ENCODE measurements around the gene ARMC3. TPM values are rescaled to one million over a fixed set of nuclear protein-coding genes. Genes with fewer than 3 reads are reported as not detected.

The ARMC3 gene
- polyA plus RNA-seq, 5 donors, result 1.6 to 10.5 (median 7.7) TPM

GRCh38 chr10:22992075-22992474 is 64.2 kb downstream of the ARMC3 start:
- no peak for DNase-seq

DNA sequence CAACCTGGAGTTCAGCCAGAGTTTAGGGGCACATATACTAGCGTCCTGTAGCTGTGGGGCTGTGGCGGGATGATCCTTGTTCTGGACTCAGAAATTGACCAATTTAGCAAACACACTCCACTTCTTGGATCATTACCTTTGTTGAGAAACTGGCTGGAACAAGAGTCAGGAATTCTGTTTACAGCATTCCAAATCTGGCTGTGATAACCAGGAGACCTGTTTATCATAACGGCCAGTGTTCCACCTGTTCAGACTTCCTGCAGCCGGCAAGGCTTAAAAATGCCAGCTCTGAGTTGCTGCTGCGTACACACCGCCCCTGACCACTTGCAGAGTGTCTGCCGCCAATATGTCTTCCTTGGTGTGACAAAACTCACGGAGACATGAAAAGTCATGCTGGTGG is 64.8 kb downstream of the ARMC3 start:
- no peak for DNase-seq

DNA sequence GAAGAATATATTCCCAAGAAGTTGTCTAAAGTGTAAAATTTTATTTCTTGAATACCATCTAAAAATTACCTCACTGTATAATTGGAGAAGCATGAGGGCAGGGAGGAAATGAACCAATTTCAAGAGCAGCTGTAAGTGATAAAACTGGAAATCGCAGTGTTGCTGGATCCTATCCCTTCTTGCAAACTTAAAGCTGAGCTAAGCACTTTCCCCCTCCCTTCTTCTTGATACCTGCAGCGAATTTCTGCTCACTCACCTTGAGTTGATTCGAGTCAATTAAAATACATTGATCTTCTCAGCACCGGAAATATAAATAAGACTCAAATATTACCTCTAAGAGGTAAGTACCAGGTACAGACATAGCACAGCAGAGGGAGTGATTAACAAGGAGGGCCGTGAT is 65.5 kb downstream of the ARMC3 start:
- DNase-seq, result no peak

DNA sequence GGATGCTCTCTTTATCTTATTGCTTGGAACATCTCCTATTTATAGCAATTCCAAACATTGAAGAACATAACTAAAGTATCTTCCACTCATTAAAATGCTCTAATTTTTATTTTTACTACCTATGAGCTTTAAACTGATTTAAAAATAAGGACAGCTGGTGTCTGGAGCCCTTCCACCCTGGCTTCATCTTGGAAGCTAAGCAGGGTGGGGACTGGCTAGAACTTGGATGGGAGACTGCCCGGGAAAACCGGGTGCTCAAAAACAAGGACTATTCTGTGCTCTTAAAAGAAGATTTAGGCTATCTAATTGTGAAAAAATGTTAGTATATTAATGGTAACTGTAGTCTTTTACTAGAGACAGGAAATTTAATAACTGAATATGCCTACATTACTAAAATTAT is 69.2 kb downstream of the ARMC3 start:
- DNase-seq, result no peak

GRCh38 chr10:22998091-22998490 is 70.2 kb downstream of the ARMC3 start:
- DNase-seq, result no peak

- DNase-seq, result no peak
Measured at GRCh38 chr10:22999942-23000341, 72.1 kb downstream of the ARMC3 start.

DNA sequence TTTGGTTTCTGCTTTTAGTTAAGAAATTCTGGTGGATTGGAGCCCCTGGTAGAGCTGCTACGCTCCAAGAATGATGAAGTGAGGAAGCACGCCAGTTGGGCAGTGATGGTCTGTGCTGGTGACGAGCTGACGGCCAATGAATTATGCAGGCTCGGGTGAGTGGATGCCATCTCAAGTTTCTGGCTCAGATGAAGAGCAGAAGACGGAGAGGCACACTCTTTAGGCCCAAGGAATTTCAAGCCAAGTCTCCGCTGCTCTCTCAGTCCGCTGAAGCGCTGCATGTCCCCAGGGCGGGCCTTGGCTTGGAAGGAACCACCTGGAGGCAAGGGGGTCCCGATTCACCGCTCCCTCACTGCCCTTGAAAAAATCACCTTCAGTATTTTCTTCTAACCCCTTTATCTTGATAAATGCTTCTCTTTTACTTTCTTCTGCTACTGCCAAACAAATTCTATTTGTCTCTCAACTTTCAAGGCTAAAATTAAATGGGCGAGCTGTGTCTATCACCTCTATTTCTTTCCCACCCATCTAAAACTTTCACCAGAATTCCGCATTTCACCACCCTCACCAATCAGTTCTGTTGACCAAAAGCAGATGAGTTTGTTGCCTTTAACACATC is 74.2 kb downstream of the ARMC3 start:
- DNase-seq, result no peak

DNA sequence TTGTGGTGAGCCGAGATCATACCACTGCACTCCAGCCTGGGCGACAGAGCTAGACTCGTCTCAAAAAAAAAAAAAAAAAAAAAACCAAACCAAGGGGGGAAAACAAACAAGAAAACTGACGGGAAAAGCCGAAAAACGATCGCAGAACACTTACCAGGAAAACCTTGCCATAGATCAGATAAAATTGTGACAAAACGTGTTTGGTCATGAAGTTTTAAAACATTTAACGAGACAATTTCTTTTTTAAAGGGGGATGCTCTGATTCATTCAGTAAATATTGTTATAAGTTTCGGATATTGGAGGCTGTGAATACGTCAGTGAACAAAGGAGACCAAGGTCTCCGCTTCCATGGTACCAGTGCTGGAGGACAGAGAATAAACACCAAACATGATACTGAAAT is 77.3 kb downstream of the ARMC3 start:
- no peak for DNase-seq

DNA sequence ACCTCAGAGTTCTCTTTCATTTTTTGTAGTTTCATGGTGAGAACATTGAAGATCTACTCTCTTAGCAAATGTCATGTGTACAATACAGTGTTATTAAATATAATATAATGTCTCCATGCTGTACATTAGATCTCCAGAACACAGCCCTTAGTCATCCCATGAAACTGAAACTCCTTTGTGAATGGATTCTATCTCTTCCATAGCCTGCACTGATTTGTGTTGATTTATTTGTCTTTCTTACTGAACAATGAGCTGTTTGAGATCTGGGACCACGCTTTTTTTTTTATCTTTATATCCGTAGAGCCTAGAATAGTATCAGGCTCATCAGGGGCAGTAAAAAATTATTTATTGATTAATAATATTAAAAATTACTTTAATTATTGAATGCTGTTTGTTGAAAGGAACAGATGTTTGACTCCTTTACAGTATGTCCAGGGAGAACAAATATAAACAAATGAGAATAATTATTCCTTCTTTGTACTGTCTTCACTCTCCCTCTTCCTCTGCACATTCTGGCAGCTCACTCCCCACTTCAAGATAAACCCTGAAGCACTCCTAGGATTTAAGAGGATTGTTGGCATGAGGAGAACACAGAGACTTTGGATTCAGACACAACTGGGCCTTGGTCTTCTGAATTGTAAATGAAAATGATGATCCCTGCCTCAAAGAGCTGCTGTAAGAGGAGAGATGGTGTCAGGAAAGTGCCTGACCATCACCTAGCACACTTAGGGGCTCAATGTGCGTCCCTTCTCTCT is 85.9 kb downstream of the ARMC3 start:
- DNase-seq, result no peak

GRCh38 chr10:23015021-23015707 is 87.3 kb downstream of the ARMC3 start:
- DNase-seq, result no peak

- no peak for DNase-seq
Measured at GRCh38 chr10:23016636-23017035, 88.8 kb downstream of the ARMC3 start.

DNA sequence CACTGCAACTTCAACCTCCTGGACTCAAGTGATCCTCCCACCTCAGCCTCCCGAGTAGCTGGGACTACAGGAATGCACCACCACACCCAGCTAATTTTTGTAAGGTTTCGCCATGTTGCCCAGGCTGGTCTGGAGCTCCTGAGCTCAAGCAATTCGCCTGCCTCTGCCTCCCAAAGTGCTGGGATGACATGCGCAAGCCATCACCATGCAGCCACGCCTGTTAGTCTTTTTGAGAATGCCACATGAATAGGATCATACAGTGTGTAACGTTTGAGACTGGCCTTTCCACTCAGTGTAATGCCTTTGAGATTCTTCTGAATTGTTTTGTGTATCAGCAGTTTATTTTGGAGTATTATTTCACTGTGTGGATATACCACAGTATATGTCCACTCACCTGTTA is 91.8 kb downstream of the ARMC3 start:
- no peak for DNase-seq

DNA sequence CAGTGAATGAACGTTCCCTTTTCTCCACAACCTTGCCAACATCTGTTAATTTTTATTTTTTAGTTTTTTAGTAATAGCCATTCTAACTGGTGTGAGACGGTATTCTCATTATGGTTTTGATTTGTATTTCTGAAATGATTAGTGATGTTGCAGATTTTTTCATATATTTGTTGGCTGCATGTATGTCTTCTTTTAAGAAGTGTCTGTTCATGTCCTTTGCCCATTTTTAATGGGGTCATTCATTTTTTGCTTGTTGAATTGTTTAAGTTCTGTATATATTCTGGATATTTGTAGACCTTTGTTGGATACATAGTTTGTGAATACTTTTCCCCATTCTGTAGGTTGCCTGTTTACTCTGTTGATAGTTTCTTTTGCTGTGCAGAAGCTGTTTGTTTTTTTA is 93.6 kb downstream of the ARMC3 start:
- DNase-seq, result no peak

DNA sequence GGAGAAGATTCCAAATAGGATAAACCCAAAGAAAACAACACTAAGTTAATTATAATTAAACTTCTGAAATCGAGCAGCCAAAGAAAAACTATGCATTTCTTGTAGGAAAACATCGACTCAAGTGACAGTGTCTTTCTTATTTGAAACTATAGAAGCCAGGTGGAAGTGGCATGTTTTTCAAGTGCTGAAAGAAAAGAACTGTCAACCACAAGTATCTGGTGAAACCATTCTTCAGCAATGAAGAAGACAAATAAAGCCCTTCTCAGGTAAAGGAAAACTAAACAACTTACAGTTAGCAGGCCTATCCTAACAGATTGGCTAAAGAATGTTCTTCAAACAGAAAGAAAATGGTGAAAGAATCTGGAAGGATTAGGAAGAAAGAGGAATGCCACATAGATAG is 96.1 kb downstream of the ARMC3 start:
- no peak for DNase-seq

DNA sequence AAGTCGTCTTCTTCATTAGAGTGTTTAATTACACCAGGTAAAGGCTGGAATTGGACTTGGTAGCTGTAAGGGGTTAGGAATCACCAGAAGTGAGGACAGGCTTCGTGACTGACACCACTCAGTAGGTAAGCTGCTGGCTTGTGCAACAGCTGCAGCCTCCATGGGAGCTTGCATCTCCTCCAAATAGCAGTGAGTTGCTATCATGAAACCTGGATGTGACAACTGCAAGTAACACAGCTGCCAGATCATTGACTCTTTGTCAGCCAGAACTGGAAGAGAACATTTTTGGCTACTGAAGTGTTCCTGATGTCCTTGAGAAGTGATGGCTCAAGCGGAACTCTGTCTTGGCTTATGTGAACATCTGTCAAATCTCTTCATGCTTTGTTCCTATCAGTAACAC is 103.5 kb downstream of the ARMC3 start:
- DNase-seq, result no peak

DNA sequence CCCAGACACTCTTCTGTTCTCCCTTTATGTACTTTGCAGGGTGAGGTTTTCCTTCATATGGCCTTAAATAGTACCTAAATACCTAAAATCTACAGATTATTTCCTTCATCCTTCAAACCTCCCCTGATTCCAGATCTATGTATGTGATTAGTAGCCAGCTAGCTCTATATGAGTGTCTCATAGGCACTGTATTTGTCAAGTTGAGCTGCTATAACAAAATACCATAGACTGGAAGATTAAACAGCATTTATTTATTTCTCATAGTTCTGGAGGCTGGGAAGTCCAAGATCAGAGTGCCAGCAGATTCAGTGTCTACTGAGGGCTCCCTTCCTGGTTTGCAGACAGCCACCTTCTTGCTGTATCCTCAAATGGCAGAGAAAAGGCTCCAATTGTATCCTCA is 106.9 kb downstream of the ARMC3 start:
- no peak for DNase-seq

DNA sequence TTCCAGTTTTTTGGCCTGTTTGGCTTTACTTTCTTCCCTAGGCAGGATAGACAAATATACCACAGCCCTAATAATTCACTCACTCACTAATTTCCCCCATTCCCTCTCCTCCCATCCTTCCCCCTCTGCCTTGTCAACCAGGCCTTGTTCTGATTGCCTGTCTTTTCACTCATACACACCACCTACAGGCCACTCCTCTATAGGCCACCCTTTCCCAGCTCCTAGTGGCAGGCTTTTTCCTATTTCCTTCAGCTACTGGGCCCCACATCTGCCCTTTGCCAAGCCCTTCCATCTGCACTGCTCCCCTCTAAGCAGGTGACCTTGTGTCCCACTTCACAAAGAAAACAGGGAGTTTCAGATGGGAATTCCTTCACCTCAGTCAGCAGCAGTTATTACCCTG is 107.7 kb downstream of the ARMC3 start:
- no peak for DNase-seq

DNA sequence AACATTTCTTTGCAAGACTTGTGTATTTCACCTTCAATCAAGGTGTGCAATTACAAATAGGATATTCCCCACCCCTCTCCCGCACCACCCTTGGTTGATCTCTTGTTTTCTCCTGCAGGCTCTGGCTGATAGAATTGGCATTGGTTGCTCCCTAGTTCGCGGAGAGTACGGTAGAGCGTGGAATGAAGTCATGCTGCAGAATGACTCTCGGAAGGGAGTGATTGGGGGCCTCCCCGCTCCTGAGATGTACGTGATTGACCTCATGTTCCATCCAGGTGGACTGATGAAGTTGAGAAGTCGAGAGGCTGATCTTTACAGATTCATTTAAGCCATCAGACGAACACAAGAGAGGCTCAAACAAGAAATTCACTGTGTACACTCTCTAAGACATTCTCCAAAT is 109.3 kb downstream of the ARMC3 start:
- DNase-seq, result no peak

DNA sequence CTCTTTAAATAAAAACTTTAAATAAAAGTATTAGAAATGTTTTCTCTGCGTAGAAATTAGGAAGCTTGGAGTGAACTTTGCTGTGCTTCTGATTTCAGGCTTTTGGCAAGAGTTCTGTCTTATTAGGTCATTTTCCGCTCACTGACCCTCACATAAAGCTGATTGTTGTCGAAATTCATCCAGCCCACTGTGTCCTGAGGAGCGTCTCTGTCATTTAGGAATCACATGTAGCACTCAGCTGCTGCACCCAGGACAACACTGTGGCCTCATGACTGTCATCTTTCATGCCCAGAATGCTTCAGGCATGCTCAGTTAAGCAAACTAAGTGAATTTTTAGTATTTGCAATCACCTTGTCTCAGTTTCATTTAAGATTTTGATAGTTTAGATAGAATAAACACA is 109.7 kb downstream of the ARMC3 start:
- no peak for DNase-seq

GRCh38 chr10:23038172-23038571 is 110.3 kb downstream of the ARMC3 start:
- no peak for DNase-seq

DNA sequence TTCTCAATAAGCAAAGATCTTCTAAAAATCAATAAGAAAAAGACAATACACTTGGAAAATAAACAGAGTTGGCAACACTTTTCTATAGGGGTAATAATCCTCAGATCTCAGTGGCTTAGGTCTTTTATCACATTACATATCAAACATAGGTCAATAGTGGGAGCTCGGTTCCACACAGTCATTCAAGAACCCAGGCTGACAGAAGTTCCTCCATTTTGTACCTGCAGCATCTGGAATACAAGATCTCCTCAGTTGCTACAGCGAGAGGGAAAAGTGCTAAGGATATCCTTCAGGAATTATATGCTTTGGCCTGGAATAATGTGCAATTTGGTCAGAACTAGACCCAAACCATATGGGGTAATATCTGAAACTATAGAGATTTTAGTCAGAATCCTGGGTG is 112.1 kb downstream of the ARMC3 start:
- DNase-seq, result no peak

DNA sequence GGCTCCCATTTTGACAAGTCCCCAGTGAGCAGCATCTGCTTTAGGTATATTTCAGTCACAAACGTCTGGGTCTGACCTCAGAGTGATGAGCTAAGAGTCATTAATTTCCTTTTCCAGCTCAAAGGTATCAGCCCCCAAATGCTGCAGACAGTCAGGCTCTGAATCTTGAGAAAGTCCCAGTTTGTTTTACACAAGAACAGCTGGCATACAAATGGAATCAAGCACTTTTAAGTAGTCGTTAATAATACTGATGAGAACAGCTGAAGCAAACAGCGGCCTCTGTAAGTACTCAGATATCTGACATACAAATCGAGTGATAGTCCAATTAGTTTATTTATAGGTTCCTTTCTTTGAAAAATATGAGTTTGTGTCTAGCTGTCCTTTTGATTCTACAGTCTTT is 118.2 kb downstream of the ARMC3 start:
- DNase-seq, result no peak

All from right lung (tissue), 5 donors.